Inferior parietal cortex (tissue), 1 donor: ENCODE results near the gene PHOX2A.
"Not testable (repeated sequence)": the region's sequence is repeated elsewhere in the genome, so short reads cannot be mapped to it uniquely, and the experiment has no call there.

Experiments
- DNase-seq: peaks from one replicate; pipeline ENCODE4 v3.0.0-alpha.2; 2016; ENCODE audit errors: extremely low spot score

PHOX2A gene

DNA sequence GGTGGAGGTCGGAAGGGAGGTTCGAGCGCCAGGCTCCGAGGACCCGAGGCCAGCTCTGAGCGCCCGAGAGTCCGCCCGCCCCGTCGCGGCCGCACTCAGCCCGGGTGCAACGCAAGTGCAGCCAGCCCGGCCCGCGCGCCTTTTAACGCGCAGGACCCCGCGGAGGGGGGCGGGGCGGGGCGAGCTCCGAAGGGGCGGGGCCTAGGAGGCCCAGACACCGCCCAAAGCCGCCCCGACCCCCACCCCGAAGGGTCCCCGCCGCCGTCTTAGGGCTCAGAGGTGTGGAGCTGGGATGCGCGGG, at the start of gene PHOX2A:
Gene PHOX2A (minus strand): TSS at position 117 of the 301 bp plus-strand sequence. CDS start 172 bp downstream, outside the sequence.
- DNase-seq: no peak

- no peak for DNase-seq
Measured at GRCh38 chr11:72293391-72293790, 49.4 kb upstream of the PHOX2A start.

GRCh38 chr11:72292106-72292785, 48.3 kb upstream of the PHOX2A start:
- DNase-seq: no peak

DNA sequence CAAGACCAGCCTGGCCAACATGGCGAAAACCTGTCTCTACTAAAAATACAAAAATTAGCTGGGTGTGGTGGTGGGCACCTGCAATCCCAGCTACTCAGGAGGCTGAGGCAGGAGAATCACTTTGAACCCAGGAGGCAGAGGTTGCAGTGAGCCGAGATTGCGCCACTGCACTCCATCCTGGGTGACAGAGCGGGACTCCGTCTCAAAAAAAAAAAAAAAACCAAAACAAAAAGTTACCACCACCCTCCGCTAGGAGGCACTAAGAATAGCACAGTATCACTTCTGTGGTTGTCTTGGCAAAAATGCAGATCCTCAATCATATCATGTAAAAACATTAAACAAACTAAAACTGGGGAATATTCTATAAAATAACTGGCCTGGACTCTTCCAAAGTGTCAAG, 46.8 kb upstream of the PHOX2A start:
- DNase-seq: not testable (repeated sequence)

DNA sequence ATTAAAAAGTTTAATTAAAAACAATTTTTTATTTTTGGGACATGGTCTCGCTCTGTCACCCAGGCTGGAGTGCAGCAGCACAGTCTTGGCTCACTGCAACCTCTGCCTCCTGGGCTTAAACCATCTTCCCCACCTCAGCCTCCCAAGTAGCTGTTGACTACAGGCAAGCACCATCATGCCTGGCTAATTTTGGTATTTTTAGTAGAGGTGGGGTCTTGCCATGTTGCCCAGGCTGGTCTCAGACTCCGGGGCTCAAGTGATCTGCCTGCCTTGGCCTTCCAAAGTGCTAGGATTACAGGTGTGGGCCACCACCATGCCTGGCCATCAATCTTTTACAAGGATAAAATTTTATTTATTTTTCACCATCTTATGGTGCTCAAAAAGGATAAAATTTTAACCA, 43.3 kb upstream of the PHOX2A start:
- DNase-seq: no peak

GRCh38 chr11:72283947-72284346, 40.0 kb upstream of the PHOX2A start:
- DNase-seq: no peak

DNA sequence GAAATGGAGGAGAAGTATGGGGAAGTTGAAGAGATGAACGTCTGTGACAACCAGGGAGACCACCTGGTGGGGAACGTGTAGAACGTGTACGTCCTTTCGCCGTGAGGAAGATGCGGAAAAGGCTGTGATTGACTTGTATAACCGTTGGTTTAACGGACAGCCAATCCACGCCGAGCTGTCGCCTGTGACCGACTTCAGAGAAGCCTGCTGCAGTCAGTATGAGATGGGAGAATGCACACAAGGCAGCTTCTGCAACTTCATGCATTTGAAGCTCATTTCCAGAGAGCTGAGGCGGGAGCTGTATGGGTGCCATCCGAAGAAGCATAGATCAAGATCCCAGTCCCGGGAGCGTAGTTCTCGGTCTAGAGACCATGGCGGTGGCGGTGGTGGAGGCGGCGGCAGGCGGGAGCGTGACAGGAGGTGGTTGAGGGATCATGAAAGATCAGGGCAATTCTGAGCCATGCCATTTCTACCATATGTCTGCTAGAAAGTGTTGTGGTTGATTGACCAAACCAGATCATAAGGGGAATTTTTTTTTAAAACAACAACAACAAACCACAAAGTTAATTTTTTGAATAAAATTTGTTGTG, 36.8 kb upstream of the PHOX2A start:
- DNase-seq: no peak

- no peak for DNase-seq
Measured at GRCh38 chr11:72280037-72280436, 36.1 kb upstream of the PHOX2A start.

- no peak for DNase-seq
Measured at GRCh38 chr11:72278905-72279304, 34.9 kb upstream of the PHOX2A start.

- DNase-seq: no peak
Measured at GRCh38 chr11:72274435-72274834, 30.5 kb upstream of the PHOX2A start.

DNA sequence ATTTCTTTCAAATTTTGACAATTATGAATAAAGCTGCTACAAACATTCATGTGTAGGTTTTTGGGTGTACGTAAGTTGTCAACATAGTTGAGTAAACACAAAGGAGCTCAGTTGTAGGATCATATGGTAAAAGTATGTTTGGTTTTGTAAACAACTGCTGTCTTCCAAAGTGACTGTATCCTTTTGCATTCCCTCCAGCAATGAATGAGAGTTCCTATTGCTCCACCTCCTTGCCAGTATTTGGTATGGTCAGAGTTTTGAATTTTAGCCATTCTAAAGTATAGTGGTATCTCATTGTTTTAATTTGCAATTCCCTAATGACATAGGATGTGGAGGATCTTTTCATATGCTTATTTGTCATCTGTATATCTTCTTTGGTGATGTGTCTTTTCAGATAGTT, 28.0 kb upstream of the PHOX2A start:
- no peak for DNase-seq

GRCh38 chr11:72267956-72268617, 24.1 kb upstream of the PHOX2A start:
- DNase-seq: no peak

- not testable (repeated sequence) for DNase-seq
Measured at GRCh38 chr11:72266960-72267359, 23.0 kb upstream of the PHOX2A start.

DNA sequence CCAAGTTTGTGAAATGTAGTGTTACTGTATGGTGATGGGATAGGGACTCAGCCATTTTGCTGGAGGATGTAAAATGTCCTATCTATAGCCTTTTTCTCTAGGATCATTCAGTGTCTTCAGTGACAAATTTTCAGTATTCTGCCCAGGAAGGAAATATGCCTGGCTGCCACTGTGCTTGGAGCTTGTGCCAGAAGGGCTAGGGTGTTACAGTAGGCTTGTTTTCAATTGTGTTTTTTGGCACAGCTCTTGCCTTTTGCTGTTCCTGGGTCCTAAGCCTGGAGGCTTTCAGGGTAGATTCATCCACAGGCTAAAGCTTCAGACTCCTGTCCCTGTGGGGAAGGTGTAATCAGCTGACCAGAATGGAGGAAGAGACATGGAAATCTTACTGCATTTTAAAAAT, 22.0 kb upstream of the PHOX2A start:
- no peak for DNase-seq

GRCh38 chr11:72263361-72263760, 19.4 kb upstream of the PHOX2A start:
- DNase-seq: no peak

- DNase-seq: no peak
Measured at GRCh38 chr11:72260574-72260973, 16.6 kb upstream of the PHOX2A start.

GRCh38 chr11:72259490-72259889, 15.5 kb upstream of the PHOX2A start:
- no peak for DNase-seq

DNA sequence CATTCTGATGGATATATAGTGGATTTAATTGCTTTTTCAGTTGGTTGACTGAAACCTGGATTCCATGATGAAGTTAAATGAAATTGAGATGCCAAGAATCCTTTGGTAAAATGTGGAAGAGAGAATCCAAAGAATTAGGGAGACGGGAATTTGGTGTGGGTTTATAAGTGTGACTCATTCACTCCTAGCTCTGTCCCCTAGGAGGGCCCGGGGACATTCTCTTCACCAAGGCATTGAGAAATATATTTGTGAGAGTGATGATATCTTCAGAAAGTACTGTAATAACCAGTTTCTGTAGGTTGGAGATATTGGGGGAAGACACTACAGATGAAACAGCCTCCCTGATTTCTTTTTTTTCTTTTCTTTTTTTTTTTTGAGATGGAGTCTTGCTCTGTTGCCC, 13.6 kb upstream of the PHOX2A start:
- DNase-seq: no peak

DNA sequence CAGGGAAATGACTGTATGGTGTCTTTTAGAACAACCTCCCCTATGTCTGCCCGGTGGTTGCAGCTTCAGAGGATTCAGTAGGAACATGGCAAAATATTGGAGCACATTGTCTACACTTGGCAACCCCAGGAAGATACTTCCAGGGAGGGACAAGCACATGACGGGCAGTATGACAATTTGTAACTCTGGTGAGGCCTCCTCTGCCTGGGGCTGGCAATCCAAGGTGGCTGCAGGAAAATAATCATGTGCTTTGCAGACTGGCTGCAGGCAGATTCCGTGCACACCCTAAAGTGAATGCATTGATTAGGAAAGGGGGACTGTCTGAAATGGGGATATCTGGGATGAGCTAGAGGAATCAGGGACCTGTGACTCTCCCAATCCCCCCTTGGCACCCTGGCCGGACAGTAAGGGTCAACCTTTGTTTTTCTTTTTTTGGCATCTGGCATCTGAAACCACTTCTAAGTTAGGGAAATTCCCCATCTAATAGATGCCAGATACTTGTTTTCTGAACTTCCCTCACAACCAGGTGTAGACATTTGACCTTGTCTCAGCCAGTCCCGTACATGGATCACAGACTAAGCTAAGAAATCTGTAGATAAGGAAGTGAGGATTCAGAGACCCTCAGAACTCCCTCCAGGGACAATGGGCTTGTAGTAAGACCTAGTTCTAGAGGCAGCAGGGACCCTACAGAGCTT, 10.5 kb upstream of the PHOX2A start:
- no peak for DNase-seq

DNA sequence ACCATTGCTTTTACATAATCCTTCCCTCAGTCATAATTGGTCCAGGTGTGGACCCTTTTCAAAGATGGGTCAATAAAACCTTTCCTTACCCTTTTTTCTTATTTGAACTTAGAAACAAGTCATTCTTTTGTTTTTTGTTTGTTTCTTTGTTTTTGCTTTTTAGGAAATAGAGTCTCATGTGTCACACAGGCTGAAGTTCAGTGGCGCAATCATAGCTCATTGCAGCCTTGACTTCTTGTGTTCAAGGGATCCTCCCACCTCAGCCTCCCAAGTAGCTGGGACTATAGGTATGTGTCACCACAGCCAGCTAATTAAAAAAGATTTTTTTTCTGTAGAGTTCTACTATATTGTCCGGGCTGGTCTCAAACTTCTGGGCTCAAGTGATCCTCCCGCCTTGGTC, 9.4 kb upstream of the PHOX2A start:
- DNase-seq: no peak

- DNase-seq: no peak
Measured at GRCh38 chr11:72251614-72252013, 7.6 kb upstream of the PHOX2A start.

DNA sequence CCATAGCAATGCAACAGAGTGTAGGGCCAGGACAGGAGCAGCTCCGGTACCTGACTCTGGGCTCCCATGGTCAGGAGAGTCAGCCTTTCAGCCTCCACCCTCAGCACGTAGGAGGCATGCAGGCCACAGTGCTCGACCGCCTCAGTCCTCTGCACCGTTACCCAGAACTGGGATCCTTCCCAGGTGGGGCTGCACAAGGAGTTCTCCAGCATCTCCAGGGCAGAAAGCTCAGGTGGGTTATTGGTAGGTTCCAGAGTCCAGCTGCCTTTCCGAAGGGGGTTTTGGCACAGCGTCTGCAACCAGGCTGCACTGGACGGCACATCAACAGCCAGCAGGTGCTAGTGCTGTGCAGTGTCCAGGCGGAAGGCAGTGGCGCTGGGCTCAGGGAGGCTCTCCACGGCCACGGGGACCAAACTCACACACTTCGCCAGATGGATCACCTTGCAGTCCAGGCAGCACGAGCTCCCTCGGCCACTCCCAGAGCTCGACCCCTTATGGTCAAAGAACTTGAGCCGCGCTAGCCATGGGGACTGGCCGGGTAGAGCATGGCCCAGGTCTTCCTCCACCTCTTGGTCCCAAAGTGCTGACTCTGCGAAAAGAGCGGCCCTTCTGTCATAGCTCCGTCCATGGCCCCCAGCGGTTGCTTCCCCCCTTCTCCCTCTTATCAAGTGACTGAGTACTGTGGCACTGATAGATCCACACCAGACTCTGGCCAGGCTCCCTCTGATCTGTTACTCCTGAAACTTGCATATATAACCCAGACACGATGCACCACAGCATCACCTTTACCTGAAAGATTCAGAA, 6.9 kb upstream of the PHOX2A start:
- DNase-seq: no peak
